Endothelial cell of umbilical vein (primary cell): Measurements from ENCODE around the gene MPC2.

Experiments
- EZH2 ChIP-seq: IDR thresholded peaks from 2 replicates; pipeline ENCODE4 v1.6.1; 2012; ENCODE audit warnings: borderline replicate concordance, low read depth, mild to moderate bottlenecking, moderate library complexity, low read length, inconsistent platforms; ENCODE audit not compliant: severe bottlenecking
- JUN ChIP-seq: IDR thresholded peaks from 2 replicates; pipeline ENCODE4 v1.6.1; 2011; ENCODE audit warnings: borderline replicate concordance, low read depth; ENCODE audit not compliant: insufficient read length, insufficient read depth
- MAX ChIP-seq: IDR thresholded peaks from 2 replicates; pipeline ENCODE4 v1.6.1; 2011; ENCODE audit not compliant: insufficient read depth, insufficient read length
- MYC ChIP-seq: IDR thresholded peaks from one replicate; pipeline ENCODE4 v1.6.1; 2011; ENCODE audit warnings: mild to moderate bottlenecking, low read depth, low read length
- POLR2AphosphoS5 ChIP-seq: IDR thresholded peaks from 2 replicates; pipeline ENCODE4 v1.6.1; 2012; ENCODE audit warnings: low read depth, mild to moderate bottlenecking, control low read depth, low read length, moderate library complexity; ENCODE audit not compliant: insufficient read depth
- TF ChIP-seq, protein P1 (sequence below), 2 donors: IDR thresholded peaks; 1 replicate in 1 of 2; 2 replicates in 1 of 2; pipeline ENCODE4 v1.5.1; 2011; ENCODE audit warnings: low read length in 2 of 2, mild to moderate bottlenecking in 2 of 2, moderate library complexity in 2 of 2, control low read depth in 1 of 2, inconsistent platforms in 1 of 2, low read depth in 1 of 2; ENCODE audit not compliant: insufficient read depth in 1 of 2; ENCODE audit errors: extremely low read depth in 1 of 2

GRCh38 chr1:167922023-167922422 is 14.8 kb downstream of the MPC2 start:
- TF ChIP-seq EZH2, result no peak
- no peak for TF ChIP-seq POLR2AphosphoS5
- TF ChIP-seq, protein P1, sequence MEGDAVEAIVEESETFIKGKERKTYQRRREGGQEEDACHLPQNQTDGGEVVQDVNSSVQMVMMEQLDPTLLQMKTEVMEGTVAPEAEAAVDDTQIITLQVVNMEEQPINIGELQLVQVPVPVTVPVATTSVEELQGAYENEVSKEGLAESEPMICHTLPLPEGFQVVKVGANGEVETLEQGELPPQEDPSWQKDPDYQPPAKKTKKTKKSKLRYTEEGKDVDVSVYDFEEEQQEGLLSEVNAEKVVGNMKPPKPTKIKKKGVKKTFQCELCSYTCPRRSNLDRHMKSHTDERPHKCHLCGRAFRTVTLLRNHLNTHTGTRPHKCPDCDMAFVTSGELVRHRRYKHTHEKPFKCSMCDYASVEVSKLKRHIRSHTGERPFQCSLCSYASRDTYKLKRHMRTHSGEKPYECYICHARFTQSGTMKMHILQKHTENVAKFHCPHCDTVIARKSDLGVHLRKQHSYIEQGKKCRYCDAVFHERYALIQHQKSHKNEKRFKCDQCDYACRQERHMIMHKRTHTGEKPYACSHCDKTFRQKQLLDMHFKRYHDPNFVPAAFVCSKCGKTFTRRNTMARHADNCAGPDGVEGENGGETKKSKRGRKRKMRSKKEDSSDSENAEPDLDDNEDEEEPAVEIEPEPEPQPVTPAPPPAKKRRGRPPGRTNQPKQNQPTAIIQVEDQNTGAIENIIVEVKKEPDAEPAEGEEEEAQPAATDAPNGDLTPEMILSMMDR (IDR thresholded peaks at IDR 0.05; ENCODE audit: extremely low read depth in 1 of 2, insufficient read depth in 1 of 2, low read depth in 1 of 2, low read length in 2 of 2), result no peak
- TF ChIP-seq MYC, result no peak
- no peak for TF ChIP-seq JUN
- no peak for TF ChIP-seq MAX
